ENCODE results near the gene CD79A. TPM values are rescaled to one million over a fixed set of nuclear protein-coding genes. Genes with fewer than 3 reads are reported as not detected.
A peak's percentile ranks its signal among the peaks of the same experiment; 100 is the strongest.

The CD79A gene
- total RNA-seq, 1 experiment from 2014 or later = 0.69 TPM

- peak; percentile 82; the same call in 1 of the 2 replicates for TF ChIP-seq ZFX (IDR thresholded peaks at IDR 0.05)
- TF ChIP-seq CTCF (IDR thresholded peaks at IDR 0.05 in 2 of 3, conservative IDR thresholded peaks at IDR 0.05 in 1 of 3; ENCODE audit: borderline replicate concordance in 1 of 3, insufficient read depth in 1 of 3, low read depth in 2 of 3, low read length in 2 of 3) = no peak
- no peak for TF ChIP-seq RAD21 (IDR thresholded peaks at IDR 0.05; ENCODE audit: low read depth)
- TF ChIP-seq REST (IDR thresholded peaks at IDR 0.05; ENCODE audit: low read depth) = no peak
- TF ChIP-seq JUND (IDR thresholded peaks at IDR 0.05) = no peak
- TF ChIP-seq POLR2A (IDR thresholded peaks at IDR 0.05; ENCODE audit: borderline replicate concordance, extremely low read depth, insufficient read depth, insufficient read length) = no peak
- Histone ChIP-seq H2AFZ (ENCODE audit: low read depth, low read length, poor library complexity, severe bottlenecking) (no peak overlapping the region), H3K27me3 (ENCODE audit: insufficient read depth, low read length) (no peaks in the 10 kb centered on the region), H4K20me1 (ENCODE audit: insufficient read depth) (peaks cover 24% of the 10 kb centered on the region; the same call in 1 of the 2 replicates), H3K9ac (ENCODE audit: low read length) (peak overlapping the region; percentile 96), H3K79me2 (ENCODE audit: insufficient read depth, low read length) (peaks cover 55% of the 10 kb centered on the region), H3K4me2 (ENCODE audit: low read length) (peak overlapping the region; percentile 88), H3K36me3 (ENCODE audit: control insufficient read depth in 1 of 2, insufficient read depth in 2 of 2, low read length in 2 of 2) (peaks cover 46 to 52% of the 10 kb centered on the region in 2 experiments), H3K9me2 (ENCODE audit: insufficient read depth) (no peaks in the 10 kb centered on the region), H3K4me3 (replicated peaks in 1 of 2; ENCODE audit: low read depth in 1 of 2, low read length in 2 of 2) (peak overlapping the region; percentile 73 to 100), H3K9me3 (ENCODE audit: control insufficient read depth in 1 of 2, insufficient read depth in 1 of 2, low read depth in 1 of 2, low read length in 2 of 2) (no peaks in the 10 kb centered on the region), H3K4me1 (ENCODE audit: control insufficient read depth in 1 of 2, insufficient read depth in 2 of 2, low read length in 2 of 2) (peaks cover 26 to 52% of the 10 kb centered on the region in 2 experiments), H3K27ac (ENCODE audit: low read depth, low read length) (peak overlapping the region; percentile 99)
- POLR2A ChIA-PET = interaction anchor here (0.9 to 3.2 kb wide), 8 partner anchors 8 to 98 kb away, joined by 3 to 36 read pairs (median 7); partner anchors contain the start of gene RABAC1
- BruUV-seq (replicated peaks) = no TSS peak
- intact Hi-C loops (cut with micrococcal nuclease) = no loop called here
- no peak for DNase-seq (ENCODE audit: low read depth, low spot score)
- CTCF ChIA-PET = interaction anchor here (1.6 to 2.1 kb wide), 3 partner anchors 10 to 24 kb away, joined by 6 to 11 read pairs (median 9); no protein-coding TSS in a partner anchor
- no peak for ATAC-seq
- RAD21 ChIA-PET (ENCODE audit: low non-redundant PET in 1 of 2, low total read pairs in 2 of 2, uncharacterized antibody in 2 of 2, unreplicated experiment in 2 of 2) = interaction anchor here in 1 of 2 experiments (1.5 kb wide), 1 partner anchor 99 kb away, joined by 3 read pairs; the partner anchor contains the start of gene RABAC1
Measured at GRCh38 chr19:41860419-41861115, 16.5 kb upstream of the CD79A start.

All from HCT116 (cell line).